Stimulated activated CD4-positive, alpha-beta T cell treated with anti-CD3 and anti-CD28 coated beads, Interleukin-1b, Interleukin-23, amount 100 ng/mL, for 24 hours (primary cell): ENCODE measurements around the gene HDGFL2.
A peak's percentile ranks its signal among the peaks of the same experiment; 100 is the strongest.
"Not testable (repeated sequence)": the region's sequence is repeated elsewhere in the genome, so short reads cannot be mapped to it uniquely, and the experiment has no call there.

ENCODE experiments used
- DNase-seq, 4 experiments: peaks; one replicate each; pipeline ENCODE4 v3.0.0-alpha.2; 2020; ENCODE audit warnings: low read depth in 4 of 4, low spot score in 1 of 4

The HDGFL2 gene

DNA sequence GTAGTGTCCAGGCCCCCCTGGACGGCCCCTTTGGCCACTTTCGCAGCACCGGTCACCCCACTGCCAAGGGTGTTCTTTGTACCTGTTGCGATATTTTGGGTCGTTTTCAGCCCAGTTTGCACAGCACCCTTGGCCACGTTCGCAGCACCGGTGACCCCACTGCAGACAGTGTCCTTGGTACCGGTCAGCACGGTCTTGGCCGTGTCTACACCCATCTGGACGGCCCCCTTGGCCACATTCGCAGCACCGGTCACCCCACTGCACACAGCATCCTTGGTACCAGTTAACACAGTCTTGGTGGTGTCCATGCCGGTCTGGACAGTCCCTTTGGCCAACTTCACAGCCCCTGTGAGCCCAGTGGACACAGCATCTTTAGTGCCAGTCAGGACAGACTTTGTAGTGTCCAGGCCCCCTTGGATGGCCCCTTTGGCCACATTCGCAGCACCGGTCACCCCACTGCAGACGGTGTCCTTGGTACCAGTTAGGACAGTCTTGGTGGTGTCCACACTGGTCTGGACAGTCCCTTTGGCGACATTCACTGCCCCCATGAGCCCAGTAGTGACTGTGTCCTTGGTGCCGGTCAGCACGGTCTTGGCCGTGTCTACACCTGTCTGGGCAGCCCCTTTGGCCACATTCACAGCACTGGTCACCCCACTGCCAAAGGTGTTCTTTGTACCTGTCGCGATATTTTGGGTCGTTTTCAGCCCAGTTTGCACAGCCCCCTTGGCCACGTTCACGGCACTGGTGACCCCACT, 39.4 kb downstream of the HDGFL2 start:
- no peak for DNase-seq

DNA sequence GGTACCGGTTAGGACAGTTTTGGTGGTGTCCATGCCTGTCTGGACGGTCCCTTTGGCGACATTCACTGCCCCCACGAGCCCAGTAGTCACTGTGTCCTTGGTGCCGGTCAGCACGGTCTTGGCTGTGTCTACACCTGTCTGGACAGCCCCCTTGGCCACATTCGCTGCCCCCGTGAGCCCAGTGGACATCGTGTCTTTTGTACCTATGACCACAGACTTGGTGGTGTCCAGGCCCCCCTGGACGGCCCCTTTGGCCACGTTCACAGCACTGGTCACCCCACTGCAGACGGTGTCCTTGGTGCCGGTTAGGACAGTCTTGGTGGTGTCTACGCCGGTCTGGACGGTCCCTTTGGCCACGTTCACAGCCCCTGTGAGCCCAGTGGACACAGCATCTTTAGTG, 40.0 kb downstream of the HDGFL2 start:
- DNase-seq, result no peak

DNA sequence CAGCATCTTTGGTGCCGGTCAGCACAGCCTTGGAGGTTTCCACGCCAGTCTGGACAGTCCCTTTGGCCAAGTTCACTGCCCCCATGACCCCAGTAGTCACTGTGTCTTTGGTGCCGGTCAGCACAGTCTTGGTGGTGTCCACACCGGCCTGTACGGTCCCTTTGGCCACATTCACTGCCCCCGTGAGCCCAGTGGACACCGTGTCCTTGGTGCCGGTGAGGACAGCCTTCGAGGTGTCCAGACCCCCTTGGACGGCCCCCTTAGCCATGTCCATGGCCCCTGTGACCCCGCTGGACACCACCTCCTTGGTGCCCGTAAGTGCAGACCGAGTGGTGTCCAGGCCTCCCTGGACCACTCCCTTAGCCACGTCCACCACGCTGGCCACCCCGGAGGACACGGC, 41.2 kb downstream of the HDGFL2 start:
- DNase-seq, result no peak

DNA sequence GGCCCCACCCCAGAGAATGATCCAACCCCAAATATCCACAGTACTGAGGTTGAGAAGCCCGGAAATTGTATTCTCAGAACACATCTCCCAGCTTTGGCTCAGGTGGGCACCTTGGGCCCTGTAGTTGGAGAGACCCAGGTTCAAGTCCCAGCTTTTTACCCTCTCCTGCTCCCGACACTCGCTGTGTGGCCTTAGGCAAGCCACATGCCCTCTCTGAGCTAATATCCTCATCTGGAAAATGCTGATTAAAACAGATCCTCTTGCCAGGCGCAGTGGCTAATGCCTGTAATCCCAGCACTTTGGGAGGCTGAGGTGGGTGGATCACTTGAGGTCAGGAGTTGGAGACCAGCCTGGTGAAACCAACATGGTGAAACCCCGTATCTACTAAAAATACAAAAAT, 43.6 kb downstream of the HDGFL2 start:
- no peak for DNase-seq

DNA sequence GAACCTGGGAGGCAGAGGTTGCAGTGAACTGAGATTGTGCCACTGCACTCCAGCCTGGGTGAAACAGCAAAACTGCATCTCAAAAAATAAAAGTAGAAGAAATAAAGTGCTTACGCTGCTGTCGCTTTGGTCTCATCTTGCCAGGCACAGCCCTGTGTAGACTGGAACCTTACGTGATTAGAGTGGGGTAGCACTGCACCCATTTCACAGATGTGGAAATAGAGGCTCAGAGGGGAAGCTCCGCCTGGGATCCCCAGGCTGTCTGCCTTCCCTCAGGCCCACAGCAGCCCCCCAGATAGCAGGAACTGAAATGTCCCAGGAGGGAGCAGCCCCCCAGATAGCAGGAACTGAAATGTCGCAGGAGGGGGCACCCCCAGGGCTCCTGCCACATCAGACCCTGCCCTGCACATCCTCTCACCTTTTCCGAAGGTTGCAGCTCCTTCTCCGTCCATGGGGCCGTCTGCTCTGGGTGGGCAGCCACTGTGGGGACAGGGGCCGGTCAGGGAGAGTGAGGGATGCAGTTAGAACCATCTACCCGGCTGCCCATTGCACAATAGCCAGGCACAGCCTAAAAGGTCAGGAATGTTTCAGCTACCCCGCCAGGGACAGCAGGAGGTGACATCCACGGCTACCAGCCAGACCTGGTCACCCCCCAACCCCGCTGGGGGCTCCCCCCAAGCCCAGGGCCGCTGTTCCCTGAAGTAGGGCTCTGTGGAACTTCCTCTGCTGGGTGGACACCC, 44.3 kb downstream of the HDGFL2 start:
- DNase-seq, result no peak

DNA sequence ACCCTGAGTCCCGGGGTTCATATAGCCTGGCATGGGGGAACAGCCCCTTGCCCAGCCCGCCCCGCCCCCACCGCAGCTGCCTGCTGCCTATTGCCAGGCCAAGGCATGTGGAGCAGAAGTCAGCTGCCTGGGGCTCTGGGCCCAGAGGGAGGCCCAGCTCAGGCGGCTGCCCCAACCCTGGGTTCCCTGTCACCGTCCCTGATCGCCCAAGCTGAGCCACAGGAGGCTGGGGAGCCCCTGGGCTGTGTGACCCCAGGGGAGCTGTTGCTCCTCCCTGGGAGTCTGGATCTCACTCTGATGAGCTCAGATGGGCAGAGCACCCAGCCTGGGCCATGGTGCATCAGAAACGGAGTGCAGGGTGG, 44.8 kb downstream of the HDGFL2 start:
- DNase-seq, result no peak

DNA sequence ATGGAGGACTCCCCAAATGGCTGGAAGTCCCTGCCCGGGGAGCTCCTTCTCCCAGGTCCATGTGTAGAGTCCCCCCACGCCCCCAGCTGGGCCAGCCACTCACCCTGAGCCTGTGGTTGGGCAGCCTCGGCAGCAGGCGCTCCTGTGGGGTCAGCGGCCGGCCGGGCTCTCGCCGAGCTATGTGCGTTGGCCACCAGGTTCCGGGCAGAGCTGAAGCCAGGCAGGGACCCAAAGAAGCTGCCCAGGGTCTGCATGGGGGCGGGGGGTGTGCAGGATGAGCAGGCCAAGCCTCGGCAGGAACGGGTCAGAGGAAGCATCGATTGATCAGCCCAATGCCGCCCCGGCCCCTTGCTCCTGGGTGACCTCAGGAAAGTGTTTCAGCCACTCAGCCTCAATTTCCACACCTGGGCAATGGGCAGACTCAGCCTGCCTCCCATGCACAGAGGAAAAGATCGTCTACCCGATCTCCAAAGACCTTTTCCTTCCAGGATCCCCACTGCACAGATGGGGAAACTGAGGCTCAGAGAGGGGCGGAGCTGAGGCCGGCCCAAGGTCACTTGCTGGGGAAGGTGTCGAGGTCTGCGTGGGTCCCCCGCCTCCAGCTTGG, 45.5 kb downstream of the HDGFL2 start:
- no peak for DNase-seq

DNA sequence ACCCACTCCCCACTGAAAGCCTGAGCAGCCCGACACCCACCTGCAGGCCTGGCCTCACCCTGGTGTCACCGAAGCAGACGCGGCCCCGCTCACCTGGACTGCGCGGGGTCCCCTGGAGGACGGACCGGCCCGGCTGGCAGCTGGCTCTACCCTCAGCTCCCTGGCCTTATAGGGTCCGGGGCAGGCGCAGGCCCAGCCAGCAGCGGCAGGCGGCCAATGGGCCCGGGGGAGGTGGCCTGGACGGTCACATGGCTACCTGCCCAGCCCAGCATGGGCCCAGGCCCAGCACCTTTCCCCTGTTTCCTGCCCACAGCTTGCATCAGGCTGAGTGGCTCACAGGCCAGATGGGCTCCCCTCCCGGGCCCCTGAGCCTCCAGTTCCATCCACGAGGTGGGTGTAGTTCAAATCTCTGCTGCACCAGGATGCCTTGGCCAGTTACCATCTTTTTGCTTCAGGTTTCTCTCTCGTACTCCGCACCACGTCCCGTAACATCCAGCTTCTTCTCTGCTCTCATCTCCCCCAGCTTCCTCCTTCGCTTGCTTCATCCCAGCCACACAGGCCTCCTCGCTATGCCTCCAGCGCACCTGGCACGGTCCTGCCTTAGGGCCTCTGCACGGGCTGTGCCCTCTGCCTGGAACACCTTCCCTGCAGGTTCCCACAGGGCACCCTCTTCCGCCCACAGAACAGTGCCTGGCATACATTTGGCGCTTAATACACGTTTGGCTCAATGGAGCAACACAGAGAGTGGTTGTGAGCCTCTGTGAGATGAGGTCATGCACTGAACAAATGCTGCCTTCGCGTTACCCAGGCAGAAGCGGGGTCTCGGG, 46.5 kb downstream of the HDGFL2 start, which contains the start of gene PLIN4:
TSS of gene PLIN4 (minus strand) at position 142 of the 827 bp plus-strand sequence. CDS start 214 bp downstream, outside the sequence.
- DNase-seq, result no peak

DNA sequence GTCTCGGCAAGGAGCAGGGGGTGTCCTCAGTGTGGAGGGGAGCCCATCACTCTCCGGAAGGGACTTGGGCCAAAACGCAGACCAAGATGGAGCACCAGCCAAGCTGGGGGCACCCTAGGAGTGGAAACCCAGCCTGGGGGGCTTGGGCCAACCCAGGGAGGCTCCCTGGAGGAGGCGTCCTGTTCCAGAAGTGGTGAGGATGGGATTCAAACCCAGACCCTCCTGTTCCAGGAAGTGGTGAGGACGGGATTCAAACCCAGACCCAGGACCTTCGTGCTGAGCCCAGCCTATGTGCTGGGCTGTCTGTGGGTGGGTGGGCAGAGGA, 47.0 kb downstream of the HDGFL2 start:
- no peak for DNase-seq

DNA sequence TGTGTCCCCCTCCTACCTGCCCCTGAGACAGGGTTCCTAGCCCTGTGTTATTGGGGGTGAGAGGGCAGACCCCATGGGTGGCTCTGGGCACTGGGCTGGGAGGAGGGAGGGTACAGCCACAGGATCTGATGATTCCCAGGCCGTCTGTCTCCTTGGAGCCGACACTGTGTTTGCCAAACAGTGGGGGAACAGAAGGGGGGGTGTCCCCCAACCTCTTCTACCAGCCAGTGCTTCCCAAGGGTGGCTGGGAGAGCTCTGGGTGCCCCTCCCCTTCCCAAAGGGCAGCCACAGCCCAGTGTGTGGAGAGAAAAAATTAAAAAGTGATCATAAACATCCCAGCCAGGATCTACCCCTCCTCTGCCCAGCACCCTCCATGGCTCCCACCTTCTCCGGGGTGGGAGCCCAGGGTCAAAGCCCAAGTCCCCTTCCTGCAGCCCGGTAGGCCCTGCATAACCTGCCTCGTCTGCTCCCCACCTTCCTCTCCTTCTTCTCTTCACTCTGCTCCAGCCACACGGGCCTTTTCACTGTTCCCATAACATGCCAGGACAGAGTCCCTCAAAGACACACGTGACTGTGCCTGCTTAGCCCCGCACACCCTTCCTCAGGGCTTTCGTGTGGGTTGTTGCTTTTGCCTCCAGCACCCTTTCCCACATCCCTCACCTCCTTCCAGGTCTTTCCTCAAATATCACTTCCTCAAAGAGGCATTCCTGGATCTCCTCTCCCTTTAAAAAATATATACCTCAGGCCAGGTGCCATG, 47.6 kb downstream of the HDGFL2 start:
- no peak for DNase-seq

DNA sequence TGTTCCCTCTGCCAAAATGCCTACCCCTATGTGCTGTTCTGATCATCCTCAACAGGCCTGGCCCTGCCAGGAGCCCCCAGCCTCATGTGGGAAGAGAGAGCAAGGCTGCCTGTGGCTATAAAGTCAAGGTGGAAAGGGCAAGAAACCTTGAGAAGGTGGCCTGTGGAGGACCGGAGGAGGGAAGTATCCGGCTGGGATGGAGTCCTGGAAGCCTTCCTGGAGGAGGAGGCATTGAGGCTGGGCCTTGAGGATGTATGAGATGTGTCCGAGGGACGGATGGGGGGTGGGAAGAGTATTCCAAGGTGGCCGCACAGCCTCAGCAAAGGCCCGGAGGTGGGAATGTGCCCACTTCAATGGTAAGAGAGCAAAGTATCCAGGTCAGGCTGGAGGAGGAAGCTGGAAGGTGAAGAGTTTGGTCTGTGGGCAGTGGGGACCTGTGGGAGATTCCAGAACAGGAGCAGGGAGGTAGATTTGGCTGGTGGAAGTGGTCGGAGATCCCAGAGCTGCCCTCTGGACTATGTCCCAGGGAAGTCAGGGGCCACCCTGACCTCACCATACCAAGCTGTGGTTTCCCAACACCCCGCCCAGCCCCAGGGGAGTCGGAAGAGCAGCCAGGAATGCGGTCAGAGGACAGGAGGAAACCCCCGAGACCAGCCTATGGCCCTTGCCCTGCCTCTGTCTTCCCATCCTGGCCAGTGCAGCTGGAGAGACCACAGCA, 49.2 kb downstream of the HDGFL2 start:
- no peak for DNase-seq

DNA sequence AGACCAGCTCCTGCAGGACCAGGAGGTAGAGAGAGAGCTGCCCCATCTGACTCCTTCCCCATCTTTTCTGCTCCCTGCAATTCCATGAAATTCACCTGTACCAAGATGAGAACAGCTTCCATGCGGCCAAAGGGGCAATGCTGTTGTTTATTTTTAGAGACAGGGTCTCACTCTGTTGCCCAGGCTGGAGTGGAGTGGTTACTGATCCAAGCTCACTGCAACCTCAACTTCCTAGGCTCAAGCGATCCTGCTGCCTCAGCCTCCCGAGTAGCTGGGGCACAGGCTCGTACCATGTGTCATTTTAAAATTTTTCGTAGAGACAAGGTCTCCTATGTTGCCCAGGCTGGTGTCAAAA, 49.8 kb downstream of the HDGFL2 start:
- DNase-seq, result no peak

DNA sequence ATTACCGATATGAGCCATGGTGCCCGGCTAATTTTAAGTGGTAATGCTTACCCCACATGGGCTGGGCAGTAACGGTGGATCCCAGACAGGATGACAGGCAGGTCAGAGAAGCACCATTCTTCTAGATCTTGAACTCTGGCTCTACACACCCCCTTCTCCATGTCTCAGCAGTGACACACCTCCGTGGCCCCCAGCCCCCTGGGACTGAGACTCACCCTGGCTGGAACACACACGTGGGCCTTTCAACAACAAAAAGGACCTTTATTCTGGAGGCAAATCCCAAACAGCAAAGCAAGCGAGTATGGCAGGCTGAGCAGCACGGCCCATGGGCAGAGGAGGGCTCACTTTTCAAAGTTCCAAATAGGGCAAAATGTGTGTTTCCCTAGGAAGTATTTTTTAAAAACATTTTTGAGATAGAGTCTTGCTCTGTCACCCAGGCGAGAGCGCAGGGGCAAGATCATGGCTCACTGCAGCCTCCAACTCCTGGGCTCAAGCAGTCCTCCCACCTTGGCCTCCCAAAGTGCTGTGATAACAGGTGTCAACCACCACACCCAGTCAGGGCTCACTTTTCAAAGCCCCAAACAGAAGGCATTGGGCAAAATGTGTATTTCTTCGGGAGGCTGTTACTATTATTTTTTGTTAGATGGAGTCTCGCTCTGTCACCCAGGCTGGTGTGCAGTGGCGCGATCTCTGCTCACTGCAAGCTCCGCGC, 50.4 kb downstream of the HDGFL2 start:
- DNase-seq, result no peak

DNA sequence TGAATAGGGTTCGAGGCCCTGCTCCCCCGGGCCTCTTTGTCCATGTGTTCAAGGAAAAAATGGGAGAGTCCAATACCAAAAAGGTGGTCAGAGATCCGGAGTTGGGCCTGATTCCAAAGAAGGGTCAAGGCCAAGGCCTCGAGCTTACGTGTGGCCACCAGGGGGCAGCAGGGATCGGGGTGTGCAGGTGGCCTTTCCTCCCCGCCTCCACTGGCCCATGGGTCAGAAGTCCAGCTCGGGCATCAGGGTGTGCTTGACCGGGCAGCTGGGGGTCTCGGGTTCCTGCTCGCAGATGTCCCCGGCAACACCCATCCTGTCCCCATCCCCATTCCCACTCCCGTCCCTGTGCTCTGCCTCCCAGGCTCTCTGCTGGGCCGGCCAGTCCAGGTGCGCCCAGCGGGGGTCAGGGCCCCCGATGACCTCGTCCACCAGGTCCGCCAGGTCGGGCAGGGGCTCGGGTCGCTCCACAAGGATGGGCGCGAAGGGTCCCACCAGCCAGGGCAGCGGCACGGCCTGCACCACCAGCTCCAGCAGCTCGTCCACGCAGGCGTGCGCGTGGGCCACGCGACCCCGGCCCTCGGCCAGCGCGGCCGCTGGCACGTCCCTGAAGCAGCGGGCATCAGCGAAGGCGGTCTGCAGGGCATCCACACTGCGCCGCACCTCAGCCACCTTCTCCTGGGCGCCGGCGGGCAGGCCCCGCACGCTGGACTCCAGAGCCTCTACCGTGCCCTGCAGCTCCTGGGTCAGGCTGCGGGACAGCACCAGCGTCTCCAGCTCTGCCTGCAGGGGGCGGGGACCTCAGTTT, 51.4 kb downstream of the HDGFL2 start:
- DNase-seq, result peak in 1 of 4 experiments; percentile 14

DNA sequence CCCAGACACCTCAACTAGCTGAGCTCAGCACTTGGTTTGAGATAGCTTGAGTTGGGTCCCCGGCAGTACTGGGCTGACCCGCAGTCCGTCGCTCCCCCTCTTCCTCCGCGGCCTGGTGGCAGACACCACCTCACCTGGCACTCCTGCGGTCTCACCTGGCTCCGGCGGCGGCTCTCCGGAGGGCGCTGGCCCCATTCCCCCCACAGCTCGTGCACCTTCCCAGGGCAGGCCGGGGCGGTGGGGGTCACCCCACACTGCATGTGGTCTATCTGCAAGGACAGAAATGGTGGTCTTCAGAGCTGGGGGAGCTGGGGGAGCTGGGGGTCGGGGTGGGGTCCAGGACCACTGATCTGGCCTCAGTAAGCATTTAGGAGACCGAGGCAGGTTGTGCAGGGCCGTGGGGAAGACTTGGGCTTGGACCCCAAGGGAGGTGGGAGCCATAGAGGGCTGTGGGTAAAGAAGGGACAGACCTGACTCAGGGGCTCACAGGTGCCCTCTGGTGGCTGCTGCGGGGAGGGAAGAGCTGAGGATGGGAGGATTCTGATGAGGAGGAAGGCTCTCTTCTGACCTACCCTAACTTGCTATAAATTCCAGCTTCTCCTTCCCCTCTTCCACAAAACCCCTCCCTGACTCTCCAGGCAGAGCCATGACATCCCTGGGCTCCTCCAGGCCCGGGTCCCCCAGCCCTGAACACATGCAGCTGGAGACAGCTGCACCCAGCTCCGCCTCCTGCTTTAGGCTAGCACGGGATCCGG, 52.9 kb downstream of the HDGFL2 start:
- peak; percentile 28 to 56 (median 50) for DNase-seq

DNA sequence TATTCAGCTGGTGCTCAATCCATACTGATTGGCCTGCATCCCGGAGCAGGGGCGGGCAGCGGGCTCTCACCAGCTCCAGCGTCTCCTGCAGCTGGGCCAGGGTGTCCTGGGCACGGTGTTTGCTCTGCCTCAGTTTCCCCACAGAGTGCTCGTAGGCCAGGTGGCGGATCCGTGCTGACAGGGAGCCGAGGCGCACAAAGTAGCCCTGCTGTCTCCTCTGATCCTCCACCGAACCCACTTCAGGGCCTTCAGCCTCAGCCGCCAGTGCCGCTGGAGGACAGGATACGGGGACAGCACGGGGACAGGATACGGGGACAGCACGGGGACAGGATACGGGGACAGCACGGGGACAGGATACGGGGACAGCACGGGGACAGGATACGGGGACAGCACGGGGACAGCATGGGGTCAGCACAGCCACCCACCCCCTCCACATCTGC, 53.5 kb downstream of the HDGFL2 start:
- no peak for DNase-seq

DNA sequence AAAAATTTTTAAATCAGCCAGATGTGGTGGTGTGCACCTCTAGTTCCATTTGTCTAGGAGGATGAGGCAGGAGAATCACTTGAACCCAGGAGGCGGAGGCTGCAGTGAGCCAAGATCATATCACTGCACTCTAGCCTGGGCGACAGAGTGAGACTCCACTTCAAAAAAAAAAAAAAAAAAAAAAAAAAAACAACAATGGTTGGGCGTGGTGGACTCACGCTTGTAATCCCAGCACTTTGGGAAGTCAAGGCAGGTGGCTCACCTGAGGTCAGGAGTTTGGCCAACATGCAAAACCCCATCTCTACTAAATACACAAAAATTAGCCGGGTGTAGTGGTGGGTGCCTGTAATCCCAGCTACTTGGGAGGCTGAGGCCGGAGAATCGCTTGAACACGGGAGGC, 55.3 kb downstream of the HDGFL2 start:
- not testable (repeated sequence) for DNase-seq

DNA sequence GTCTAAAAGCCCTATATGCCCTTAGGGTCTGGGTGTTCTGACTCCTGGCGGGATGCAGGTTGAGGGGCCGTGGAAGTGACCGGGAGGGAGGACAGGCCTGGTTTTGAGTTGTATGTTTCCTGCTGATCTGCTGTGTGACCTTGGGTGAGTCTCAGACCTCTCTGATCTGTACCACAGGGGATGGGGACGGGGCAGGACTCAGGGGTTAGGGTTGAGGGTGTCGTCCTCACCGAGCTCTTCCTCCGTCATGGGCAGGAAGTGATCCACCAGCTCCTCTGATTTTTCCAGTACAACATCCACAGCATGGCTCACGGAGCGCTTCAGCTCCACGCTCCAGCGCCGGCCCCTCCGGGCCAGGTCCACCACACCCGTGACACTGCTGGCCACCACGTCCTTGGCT, 56.7 kb downstream of the HDGFL2 start:
- no peak for DNase-seq
